Measurements from ENCODE around the gene JAG1.

Gene JAG1

GRCh38 chr20:10654250-10654610, 19.6 kb downstream of the JAG1 start:
- DNase-seq = no peak

- no peak for DNase-seq
These were observed 20.1 kb downstream of the JAG1 start for GRCh38 chr20:10653599-10654249.

GRCh38 chr20:10652660-10653261, 21.0 kb downstream of the JAG1 start:
- no peak for DNase-seq

GRCh38 chr20:10652185-10652584, 21.6 kb downstream of the JAG1 start:
- no peak for DNase-seq

- no peak for DNase-seq
These were observed 22.4 kb downstream of the JAG1 start for GRCh38 chr20:10651227-10651990.

GRCh38 chr20:10649797-10650160, 24.0 kb downstream of the JAG1 start:
- no peak for DNase-seq

GRCh38 chr20:10649080-10649796, 24.6 kb downstream of the JAG1 start:
- no peak for DNase-seq

GRCh38 chr20:10648651-10649050, 25.1 kb downstream of the JAG1 start:
- no peak for DNase-seq

GRCh38 chr20:10647909-10648308, 25.9 kb downstream of the JAG1 start:
- no peak for DNase-seq

GRCh38 chr20:10647471-10647870, 26.3 kb downstream of the JAG1 start:
- no peak for DNase-seq

GRCh38 chr20:10646886-10647420, 26.8 kb downstream of the JAG1 start:
- no peak for DNase-seq

- no peak for DNase-seq
These were observed 27.8 kb downstream of the JAG1 start for GRCh38 chr20:10646006-10646405.

- DNase-seq = no peak
These were observed 28.6 kb downstream of the JAG1 start for GRCh38 chr20:10645205-10645570.

GRCh38 chr20:10644458-10645204, 29.2 kb downstream of the JAG1 start:
- DNase-seq = no peak

GRCh38 chr20:10643560-10643873, 30.3 kb downstream of the JAG1 start:
- no peak for DNase-seq

- DNase-seq = no peak
These were observed 30.8 kb downstream of the JAG1 start for GRCh38 chr20:10642856-10643559.

GRCh38 chr20:10641893-10642292, 31.9 kb downstream of the JAG1 start:
- DNase-seq = no peak

GRCh38 chr20:10641467-10641866, 32.3 kb downstream of the JAG1 start:
- DNase-seq = no peak

- DNase-seq = no peak
These were observed 32.9 kb downstream of the JAG1 start for GRCh38 chr20:10640897-10641296.

- no peak for DNase-seq
These were observed 33.9 kb downstream of the JAG1 start for GRCh38 chr20:10639737-10640556.
